CD4-positive, alpha-beta T cell treated with Interleukin-17A for 1 hour (primary cell): ENCODE results near the gene ZNF175.
A peak's percentile ranks its signal among the peaks of the same experiment; 100 is the strongest.

Source experiments
- DNase-seq: peaks from one replicate; pipeline ENCODE4 v3.0.0-alpha.2; 2020

The ZNF175 gene

GRCh38 chr19:51570962-51571575 lies at the start of gene ZNF175:
Gene ZNF175 (plus strand): TSS chr19:51571283. CDS start chr19:51573330, 2,047 bp downstream.
- DNase-seq: peak; percentile 92

- DNase-seq: no peak
These were observed 49.7 kb upstream of the ZNF175 start for GRCh38 chr19:51521357-51521756.

GRCh38 chr19:51521781-51522180 lies 49.3 kb upstream of the ZNF175 start:
- DNase-seq: no peak

GRCh38 chr19:51524666-51525264 lies 46.3 kb upstream of the ZNF175 start:
- DNase-seq: no peak

GRCh38 chr19:51525651-51526050 lies 45.4 kb upstream of the ZNF175 start:
- no peak for DNase-seq

GRCh38 chr19:51529301-51529700 lies 41.8 kb upstream of the ZNF175 start:
- DNase-seq: no peak

- no peak for DNase-seq
These were observed 40.5 kb upstream of the ZNF175 start for GRCh38 chr19:51530616-51531015.

GRCh38 chr19:51531349-51532315 lies 39.5 kb upstream of the ZNF175 start, which contains the start of gene SIGLEC6:
Gene SIGLEC6 (minus strand): TSS chr19:51531670. CDS start chr19:51531648, 22 bp downstream.
- peak; percentile 33 for DNase-seq

GRCh38 chr19:51535535-51535934 lies 35.5 kb upstream of the ZNF175 start:
- no peak for DNase-seq

- no peak for DNase-seq
These were observed 31.2 kb upstream of the ZNF175 start for GRCh38 chr19:51539821-51540366.

- DNase-seq: no peak
These were observed 29.4 kb upstream of the ZNF175 start for GRCh38 chr19:51541458-51542357.

- no peak for DNase-seq
These were observed 28.4 kb upstream of the ZNF175 start for GRCh38 chr19:51542699-51543098.

- DNase-seq: no peak
These were observed 27.0 kb upstream of the ZNF175 start for GRCh38 chr19:51544038-51544437.

- no peak for DNase-seq
These were observed 24.9 kb upstream of the ZNF175 start for GRCh38 chr19:51546107-51546649.

- no peak for DNase-seq
These were observed 24.3 kb upstream of the ZNF175 start for GRCh38 chr19:51546650-51547396.

GRCh38 chr19:51547397-51548212 lies 23.5 kb upstream of the ZNF175 start:
- DNase-seq: no peak

GRCh38 chr19:51548213-51548651 lies 22.9 kb upstream of the ZNF175 start:
- DNase-seq: no peak

- DNase-seq: no peak
These were observed 22.2 kb upstream of the ZNF175 start for GRCh38 chr19:51548891-51549305.

- no peak for DNase-seq
These were observed 21.4 kb upstream of the ZNF175 start for GRCh38 chr19:51549533-51550324.
